Central memory CD4-positive, alpha-beta T cell (primary cell): ENCODE data around the gene EIF4G3.
"Not testable (repeated sequence)": the region's sequence is repeated elsewhere in the genome, so short reads cannot be mapped to it uniquely, and the experiment has no call there.

Source experiments
- DNase-seq: peaks from one replicate; pipeline ENCODE4 v3.0.0; 2022

The EIF4G3 gene

GRCh38 chr1:21099869-21100131 lies 76.9 kb downstream of the EIF4G3 start:
- DNase-seq: no peak

DNA sequence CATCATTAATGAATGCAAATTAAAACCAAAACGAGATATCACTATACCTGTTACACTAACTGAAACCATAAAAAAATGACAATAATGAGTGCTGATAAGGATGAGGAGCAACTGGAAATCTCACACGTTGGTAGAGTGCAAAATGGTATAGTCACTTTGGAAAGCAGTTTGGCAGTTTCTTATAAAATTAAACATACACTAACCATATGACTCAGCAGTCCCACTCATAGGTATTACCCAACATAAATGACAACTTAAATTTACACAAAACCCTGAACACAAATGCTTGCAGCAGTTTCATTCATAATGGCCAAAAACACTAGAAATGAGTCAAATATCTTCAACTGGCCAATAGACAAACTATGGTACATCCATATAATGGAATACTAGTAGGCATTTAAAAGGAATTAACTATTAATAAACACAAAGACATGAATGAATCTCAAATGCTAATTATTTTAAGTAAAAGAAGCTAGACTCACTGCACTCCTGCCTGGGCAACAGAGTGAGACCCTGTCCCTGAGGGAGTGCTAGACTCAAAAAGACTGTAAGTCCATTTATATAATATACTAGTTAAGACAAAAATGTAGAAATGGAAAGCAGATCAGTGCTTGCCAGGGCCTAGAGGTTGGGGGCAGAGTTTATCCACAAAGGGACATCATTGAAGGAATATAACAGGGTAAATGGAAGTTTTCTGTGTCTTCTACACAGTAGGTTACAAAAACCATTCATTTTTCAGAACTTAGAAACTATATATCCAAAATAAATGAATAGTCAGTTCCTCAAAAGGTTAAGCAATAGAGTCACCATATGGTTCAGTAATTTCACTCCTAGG lies 77.4 kb downstream of the EIF4G3 start:
- DNase-seq: no peak

DNA sequence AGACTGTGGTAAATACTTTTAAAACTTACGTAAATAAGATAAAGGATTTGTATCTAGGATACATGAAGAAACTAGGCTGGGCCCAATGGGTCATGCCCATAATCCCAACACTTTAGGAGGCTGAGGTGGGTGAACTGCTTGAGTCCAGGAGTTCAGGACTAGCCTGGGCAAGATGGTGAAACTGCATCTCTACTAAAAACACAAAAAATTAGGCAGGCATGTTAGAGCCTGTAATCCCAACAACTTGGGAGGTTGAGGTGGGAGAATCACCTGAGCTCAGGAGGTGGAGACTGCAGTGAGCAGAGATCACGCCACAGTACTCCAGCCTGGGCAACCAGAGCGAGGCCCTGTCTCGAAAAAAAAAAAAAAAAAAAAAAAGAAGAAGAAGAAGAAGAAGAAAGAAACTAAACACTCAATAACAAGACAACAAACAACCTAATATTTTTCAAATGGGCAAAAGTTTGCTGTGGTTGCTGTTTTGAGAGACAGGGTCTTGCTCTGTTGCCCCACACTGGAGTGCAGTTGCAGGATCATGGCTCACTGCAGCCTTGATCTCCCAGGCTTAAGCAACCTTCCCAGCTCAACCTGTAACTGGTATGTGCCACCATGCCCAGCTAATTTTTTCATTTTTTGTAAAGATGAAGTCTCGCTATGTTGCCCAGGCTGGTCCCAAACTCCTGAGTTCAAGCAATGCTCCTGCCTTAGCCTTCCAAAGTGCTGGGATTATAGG lies 78.3 kb downstream of the EIF4G3 start:
- no peak for DNase-seq

DNA sequence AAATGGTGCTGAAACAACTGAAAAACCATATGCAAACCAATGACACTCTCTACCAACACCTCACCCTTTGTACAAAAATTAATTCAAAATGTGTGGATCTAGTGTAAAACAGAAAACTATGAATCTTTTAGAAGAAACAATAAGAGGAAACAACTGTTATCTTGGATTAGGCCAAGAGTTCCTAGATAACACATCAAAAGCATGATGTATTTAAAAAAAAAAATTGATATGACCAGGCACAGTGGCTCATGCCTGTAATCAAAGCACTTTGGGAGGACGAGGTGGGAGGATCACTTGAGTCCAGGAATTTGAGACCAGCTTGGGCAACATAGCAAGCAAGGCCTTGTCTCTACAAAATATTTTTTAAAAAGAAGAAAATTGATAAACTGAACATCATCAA lies 79.0 kb downstream of the EIF4G3 start:
- no peak for DNase-seq

DNA sequence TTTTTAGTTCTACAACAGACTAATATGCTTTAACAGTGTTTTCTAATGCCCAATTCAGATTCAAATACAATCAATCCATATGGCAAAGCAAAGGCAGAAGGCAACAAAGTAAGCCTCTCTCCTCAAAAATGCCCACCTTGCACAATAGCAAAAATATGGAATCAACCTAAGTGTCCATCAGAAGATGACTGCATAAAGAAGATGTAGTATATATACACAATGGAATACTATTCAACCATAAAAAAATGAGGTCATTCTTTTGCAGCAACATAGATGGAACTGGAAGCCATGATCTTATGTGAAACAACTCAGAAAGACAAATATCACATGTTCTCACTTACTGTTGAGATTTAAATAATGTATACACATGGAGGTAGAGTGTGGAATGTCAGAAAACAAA lies 80.7 kb downstream of the EIF4G3 start:
- DNase-seq: no peak

GRCh38 chr1:21094282-21094681 lies 82.4 kb downstream of the EIF4G3 start:
- DNase-seq: not testable (repeated sequence)

- DNase-seq: not testable (repeated sequence)
Measured at GRCh38 chr1:21093271-21093958, 83.3 kb downstream of the EIF4G3 start.

- not testable (repeated sequence) for DNase-seq
Measured at GRCh38 chr1:21092545-21092944, 84.2 kb downstream of the EIF4G3 start.

DNA sequence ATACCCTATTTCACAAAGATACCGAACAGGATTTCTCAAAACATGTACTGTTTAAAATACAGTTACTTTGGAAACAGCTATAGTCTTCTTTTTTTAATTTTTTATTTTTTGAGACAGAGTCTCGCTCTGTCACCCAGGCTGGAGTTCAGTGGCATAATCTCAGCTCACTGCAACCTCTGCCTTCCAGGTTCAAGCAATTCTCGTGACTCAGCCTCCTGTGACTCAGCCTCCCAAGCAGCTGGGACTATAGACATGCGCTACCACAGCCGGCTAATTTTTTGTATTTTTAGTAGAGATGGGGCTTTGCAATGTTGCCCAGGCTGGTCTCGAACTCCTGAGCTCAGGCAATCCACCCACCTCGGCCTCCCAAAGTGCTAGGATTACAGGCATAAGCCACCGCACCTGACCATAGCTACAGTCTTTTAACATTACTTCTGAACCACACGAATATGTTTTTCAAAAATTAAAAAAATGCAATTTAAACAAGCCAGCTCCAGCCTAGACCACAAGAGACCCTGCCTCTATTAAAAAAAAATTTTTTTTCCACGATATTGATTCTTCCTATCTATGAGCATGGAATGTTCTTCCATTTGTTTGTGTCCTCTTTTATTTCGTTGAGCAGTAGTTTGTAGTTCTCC lies 85.5 kb downstream of the EIF4G3 start:
- not testable (repeated sequence) for DNase-seq

GRCh38 chr1:21090463-21090862 lies 86.2 kb downstream of the EIF4G3 start:
- DNase-seq: no peak

DNA sequence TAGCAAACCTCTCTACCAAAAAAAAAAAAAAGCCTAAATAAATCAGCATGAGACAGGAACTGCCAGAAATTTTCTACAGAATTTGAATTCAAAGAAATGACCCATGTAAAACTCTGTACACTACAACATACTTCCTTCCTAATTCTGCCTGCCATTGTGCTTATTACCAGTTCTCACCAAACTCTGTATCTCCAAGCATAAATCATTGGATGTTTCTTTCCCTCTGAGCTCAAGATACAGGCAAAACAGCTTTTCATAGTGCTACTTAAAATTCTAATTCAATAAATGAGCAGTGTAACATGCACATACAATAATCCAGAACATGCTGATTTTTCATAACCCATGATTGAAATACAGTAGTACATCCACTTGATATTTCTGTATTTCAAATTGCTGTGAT lies 87.0 kb downstream of the EIF4G3 start:
- DNase-seq: no peak

- no peak for DNase-seq
Measured at GRCh38 chr1:21089299-21089698, 87.4 kb downstream of the EIF4G3 start.

GRCh38 chr1:21084111-21084810 lies 92.4 kb downstream of the EIF4G3 start:
- DNase-seq: no peak

DNA sequence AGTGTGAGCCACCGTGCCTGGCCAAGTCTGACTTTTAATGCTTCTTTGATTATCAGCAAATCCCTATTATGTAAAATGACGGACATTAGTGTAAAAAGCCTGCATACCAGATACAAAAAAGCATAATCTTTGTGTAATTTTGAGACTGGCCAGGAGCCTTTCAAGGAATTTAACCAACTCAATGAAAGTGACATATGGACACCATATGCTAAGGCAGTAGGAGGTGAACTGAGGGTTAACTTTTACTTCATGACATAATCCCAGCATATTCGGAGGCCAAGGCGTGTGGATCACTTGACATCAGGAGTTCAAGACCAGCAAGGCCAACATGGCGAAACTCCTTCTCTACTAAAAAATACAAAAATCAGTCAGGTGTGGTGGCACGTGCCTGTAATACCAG lies 94.6 kb downstream of the EIF4G3 start:
- DNase-seq: no peak

- DNase-seq: no peak
Measured at GRCh38 chr1:21077085-21077484, 99.6 kb downstream of the EIF4G3 start.

DNA sequence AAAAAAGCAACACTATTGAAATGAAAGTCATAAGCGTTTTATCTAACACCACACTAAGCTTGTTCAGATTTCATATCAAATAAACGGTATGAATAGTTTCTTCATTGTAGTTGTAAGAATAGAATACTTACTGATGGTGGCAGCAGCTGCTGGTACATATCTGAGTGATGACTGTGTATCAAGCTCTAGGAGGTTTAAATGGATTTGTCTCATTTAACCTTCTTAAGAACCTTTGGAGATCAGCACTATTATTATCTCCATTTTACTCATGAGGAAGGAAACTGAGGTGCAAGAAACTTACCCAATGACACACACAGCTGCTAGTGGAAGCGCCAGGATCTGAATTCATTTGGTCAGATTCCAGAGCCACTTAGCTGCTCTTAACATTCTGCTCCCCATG lies 104.0 kb downstream of the EIF4G3 start:
- DNase-seq: no peak

DNA sequence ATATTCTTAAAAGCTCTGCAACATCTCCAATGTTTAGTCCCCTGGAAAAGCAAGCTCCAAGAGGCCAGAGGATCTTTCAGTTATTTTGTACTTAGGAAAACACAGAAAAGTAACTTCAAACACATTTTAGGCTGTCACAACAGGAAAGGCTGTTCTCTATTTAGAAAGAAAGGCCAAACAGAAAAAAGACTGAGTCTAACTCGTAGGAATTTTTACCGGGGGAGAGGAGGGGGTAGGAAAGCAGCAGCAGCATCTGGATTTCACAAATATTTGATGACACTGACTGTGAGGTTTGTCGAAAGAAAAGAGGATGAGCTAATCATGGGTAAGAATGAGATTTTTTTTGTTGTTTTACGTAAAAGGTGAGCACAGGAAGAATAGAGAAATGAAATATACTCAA lies 107.1 kb downstream of the EIF4G3 start:
- DNase-seq: no peak

DNA sequence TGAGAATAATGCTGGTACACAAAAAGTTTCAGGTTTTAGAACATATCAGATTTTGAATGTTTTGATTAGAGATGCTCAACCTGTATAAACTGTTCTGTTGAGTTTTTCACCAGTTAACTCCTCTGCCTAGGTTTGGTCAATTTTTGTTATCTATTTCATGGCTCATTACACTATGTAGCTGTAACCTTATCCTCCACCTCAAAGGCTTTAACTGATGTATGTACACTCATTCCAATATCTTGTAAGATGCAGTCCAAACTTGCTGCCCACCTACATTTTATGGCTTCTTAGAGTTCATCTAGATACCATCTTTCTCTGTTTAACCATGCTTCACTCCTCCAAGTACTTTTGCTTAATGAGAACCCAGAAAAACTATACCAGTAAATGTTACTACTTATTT lies 107.8 kb downstream of the EIF4G3 start:
- DNase-seq: no peak

DNA sequence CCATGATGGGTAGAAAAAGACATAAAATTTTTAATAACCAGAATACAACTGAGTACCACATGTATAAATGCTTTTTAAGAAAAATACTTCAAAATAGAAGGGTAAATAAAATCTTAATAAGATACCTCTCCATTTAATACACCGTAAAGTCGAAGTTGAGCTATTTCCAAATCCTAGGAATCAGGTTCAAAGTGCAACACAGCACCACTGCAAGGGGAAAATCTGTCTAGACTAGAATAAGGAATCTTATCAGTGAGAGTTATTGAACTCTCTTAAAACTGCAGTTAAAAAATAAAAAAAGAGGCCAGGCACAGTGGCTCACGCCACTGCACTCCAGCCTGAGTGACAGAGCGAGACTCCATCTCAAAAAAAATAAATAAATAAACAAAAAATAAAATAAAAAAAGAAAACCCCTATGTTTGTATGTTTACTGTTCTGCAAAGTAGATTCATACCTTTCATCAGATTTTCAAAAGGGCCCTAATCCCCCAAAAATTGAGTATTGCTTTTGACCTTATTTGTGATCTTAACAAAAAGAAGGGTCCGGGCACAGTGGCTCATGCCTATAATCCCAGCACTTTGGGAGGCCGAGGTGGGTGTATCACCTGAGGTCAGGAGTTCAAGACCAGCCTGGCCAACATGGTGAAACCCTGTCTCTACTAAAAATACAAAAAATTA lies 109.0 kb downstream of the EIF4G3 start:
- DNase-seq: no peak

DNA sequence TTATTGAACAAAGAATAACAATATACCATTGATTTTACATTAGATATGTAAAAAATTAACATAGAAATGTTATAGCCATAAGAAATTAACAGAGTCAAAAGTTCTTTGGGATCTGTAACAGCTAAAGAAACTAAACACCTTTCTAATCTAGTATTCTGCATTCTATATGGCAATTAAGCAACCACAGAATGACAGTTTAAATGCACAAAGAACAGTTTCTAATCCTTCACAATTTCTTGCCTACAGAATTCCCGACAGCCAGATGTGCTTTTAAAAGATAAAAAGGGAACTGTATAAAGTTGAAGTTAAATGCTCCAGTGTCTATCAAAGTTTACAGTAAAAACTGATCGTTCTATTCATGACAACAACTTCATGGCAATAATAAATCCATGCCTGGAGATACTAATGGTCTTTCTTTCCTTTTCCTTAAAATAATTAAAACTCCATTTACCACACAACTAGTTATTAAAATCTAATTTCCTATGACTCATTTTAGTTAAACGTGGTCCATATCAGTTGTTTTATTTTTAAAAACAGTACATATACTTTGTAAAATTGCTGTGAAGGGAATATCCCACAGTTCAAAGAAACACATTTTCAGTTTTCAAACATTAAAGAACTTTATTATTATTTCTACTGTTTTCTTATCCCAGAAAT lies 110.2 kb downstream of the EIF4G3 start:
- no peak for DNase-seq

DNA sequence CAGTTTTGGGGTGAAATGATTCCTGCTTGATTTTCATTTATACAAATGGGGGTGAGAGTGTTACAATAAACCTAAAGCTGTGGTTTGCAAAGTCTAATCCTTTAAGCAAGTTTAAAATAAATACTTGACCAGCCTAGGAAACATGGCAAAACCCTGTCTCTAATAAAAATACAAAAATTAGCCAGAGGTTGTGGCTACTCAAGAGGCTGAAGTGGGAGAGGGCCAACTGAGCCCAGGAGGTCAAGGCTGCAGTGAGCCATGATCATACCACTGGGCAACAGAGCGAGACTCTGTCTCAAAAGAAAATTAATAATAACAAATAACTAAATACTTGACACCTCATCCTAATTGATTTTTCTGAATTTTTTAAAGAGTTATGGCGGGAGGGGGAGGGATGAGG lies 110.8 kb downstream of the EIF4G3 start:
- DNase-seq: no peak

DNA sequence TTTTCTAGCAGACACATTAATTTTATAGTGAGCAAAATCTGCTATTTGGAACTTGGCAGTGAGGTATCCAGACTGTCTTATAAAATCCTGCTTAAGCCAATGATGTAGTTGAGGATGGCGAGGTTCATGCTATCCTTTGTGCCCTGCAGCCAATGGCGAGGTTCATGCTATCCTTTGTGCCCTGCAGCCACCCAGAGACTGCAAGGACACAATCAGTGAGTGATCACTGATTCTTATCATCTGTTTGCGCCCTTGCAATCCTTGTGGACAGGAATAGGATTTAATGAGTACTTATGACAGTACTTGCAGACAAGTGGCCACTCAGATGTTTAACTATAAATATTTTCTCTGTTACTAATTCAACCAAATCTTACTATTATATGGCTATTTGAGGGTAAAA lies 112.6 kb downstream of the EIF4G3 start:
- DNase-seq: no peak
